GM19035 (cell line): ENCODE measurements around the gene TGFBR3.

ENCODE experiments used
- ATAC-seq: cut with Tn5 transposase; IDR thresholded peaks from one replicate; pipeline ENCODE4 v1.9.1; 2021; ENCODE audit not compliant: unreplicated experiment

TGFBR3 gene

DNA sequence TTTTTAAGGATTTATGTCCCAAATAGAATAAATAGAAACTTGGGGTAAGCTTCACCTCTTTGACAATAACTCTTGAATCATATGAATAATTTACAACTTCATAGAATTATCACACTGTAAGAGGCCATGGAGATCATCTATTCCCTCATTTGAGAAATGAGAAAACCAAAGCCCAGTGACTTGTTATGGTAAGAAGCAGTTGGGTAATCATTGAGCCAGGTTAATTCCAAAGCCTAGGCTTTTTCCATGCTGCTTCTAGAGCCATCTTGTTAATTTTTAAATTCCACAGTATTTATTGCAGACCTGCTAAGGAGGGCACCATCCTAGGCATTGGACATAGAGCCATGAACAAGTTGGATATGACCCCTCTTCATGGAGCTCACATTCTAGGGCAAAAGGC, 224.8 kb downstream of the TGFBR3 start:
- no peak for ATAC-seq

GRCh38 chr1:91660708-91661107, 225.2 kb downstream of the TGFBR3 start:
- no peak for ATAC-seq

DNA sequence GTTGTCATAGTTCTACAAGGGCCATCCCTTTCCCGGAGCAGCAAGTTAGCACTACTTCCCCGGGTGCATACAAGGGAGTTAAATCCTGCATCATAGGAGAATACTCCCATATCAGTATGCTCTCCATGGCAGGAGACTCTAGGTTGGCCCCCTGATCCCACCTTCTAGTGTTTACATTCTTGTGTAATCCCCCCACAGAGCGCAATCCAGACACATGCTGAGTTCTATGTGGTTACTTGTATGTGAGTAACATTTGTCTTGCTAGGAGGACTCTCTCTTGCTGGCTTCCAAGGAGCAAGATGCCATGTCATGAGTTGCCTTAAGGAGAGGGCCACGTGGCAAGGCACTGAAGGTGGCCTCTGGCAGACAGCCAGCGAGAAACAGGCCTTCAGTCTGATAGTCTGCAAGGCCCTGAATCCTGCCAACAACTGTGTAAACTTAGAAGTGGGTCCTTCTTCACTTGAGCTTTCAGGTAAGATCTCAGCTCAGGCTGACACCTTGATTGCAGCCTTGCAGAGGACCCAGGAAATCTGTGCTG, 230.0 kb downstream of the TGFBR3 start:
- ATAC-seq: no peak

- ATAC-seq: peak; percentile 64
Measured at GRCh38 chr1:91653183-91653582, 232.8 kb downstream of the TGFBR3 start.

DNA sequence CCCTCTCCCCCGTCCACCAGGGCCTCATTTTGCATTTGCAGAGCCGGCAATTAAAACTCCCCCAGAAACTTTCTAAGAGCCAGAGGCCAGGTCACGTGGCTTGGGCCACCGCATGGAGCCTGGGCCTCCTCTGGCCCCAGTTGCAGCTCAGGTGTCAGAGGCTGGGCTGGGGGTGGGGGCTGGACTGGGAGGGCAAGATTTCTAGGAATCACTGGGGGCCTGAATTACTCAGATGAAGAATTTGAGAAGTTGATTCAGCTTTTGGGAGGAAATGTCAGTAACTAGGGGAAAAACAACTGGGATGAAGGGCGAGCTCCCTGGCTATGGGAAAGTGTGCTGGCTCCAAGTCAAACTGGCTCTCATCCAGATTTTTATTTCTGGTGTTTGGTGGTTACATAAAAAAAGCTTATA, 234.3 kb downstream of the TGFBR3 start:
- no peak for ATAC-seq

- no peak for ATAC-seq
Measured at GRCh38 chr1:91651243-91651642, 234.7 kb downstream of the TGFBR3 start.

- ATAC-seq: no peak
Measured at GRCh38 chr1:91650764-91651163, 235.2 kb downstream of the TGFBR3 start.

DNA sequence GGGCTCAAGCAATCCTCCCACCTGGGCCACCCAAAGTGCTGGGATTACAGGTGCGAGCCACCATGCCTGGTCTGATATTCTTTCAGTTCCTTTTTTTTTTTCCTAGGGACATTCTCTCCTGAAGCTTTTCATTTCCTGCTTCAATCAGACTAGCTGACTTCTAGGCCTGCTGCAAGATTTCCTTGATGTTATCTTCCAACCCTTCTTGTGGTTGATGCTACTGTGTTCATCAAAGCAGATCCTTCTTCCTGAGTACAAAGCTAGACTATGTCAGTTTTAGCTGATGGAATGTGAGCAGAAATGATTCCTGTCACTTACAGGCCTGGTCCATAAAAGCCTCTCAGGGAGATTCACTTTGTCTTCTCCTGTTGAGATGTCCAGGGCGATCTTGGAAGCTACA, 238.9 kb downstream of the TGFBR3 start:
- ATAC-seq: no peak

GRCh38 chr1:91645031-91645430, 240.9 kb downstream of the TGFBR3 start:
- no peak for ATAC-seq

DNA sequence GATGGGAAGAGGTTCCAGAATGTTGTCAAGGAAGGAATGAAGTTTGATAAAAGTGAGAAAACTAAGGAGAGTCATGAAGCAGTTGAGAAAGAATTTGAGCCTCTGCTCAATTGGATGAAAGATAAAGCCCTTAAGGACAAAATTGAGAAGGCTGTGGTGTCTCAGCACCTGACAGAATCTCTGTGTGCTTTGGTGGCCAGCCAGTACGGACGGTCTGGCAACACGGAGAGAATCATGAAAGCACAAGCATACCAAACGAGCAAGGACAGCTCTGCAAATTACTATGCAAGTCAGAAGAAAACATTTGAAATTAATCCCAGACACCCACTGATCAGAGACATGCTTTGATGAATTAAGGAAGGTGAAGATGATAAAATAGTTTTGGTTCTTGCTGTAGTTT, 242.5 kb downstream of the TGFBR3 start:
- ATAC-seq: no peak

DNA sequence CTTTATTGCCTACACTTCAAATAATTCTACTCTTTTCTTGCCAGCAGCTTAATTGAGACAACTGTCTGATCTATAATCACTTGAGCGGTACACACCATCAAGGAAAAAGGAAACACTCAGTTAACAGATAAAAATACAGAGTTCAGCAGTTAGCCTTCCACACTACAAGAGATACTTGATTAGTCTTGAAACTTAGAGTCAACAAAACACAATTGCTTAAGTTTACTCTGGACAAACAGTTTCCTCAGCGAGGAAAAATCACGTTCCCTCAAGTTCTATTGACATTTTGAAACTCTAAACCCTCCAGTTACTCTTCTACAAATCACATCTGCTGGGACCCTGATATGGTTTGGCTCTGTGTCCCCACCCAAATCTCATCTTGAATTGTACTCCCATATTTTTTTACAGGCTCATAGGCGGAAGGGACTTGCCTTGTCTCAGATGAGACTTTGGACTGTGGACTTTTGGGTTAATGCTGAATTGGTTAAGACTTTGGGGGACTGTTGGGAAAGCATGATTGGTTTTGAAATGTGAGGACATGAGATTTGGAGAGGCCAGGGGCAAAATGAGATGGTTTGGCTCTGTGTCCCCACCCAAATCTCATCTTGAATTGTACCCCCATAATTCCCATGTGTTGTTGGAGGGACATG, 244.9 kb downstream of the TGFBR3 start:
- no peak for ATAC-seq

DNA sequence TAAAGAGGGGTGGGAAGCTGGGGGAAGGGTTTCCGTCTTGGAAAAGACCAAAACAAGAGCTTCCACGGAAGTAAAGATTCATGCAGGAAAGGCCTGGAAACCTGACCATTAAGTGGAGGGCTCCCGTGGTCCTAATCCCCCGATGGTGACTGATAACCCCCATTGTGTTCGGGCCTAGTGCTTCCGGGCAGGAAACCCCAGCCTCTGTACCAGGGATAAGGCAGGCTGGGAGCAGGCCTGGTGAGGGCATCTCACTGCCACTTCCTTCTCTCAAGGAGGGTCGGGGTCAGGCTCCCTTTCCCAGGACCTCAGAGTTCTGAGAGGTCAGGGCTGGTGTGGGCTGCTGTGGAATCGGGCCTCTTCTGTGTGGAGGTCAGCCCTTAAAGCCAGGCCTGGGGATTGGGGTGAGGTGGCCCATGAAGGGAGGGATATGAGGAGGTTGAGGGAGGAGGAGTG, 248.4 kb downstream of the TGFBR3 start:
- no peak for ATAC-seq

DNA sequence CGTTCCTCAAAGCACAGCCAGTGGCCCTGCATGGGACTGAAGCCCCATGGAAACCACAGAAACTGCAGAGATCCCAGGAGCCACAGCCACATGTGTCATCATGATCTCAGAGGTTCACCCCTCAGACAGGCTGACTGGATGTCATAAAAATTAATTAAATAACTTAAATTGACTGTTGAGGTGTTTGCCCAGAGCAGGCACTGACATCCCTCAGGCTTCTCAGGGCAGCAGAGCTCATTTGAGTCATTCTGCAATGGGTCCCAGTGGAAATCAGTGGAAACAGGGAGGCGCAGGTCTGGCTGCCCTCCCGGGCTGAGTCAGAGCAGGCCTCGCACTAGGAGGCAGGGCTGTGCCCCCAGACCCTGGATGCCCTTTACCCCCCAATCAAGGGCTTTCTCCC, 250.2 kb downstream of the TGFBR3 start:
- ATAC-seq: no peak

DNA sequence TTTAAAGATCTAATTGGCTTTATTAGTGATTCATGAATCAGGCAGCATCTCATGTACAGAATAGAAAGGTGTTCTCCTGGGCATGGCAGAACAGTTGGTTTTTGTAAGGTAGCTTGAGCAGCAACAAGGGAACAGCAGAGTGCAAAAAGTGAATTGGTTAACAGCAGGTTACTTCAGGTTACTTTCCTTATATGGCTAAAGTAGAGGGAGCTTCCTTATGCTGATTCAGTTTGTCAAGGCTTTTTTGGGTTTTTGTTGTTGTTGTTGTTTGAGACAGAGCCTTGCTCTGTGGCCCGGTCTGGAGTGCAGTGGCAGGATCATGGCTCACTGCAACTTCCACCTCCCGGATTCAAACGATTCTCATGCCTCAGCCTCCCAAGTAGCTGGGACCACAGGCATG, 252.5 kb downstream of the TGFBR3 start:
- ATAC-seq: no peak

GRCh38 chr1:91631718-91632330, 254.1 kb downstream of the TGFBR3 start:
- no peak for ATAC-seq

DNA sequence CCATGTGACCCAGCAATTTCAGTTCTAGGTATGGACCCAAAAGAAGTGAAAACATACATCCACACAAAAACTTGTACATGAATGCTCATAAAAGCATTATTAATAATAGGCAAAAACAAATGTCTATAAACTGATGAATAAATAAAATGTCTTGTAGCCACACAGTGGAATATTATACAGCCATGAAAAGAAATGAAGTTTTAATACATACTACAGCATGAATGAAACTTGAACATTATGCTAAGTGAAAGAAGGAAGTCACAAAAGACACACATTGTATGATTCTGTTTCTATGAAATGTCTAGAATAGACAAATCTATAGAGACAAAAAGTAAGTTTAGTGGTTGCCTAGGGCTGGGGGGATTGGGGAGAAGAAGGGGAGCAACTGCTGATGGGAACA, 255.1 kb downstream of the TGFBR3 start:
- ATAC-seq: no peak
